WTC11 (cell line): ENCODE measurements around the gene FGF1.

Source experiments
- NR2C2 ChIP-seq: sonication (generic); formaldehyde crosslinking; IDR thresholded peaks from 2 replicates; pipeline ENCODE4 v1.8.0; 2022; ENCODE audit warnings: mild to moderate bottlenecking, missing genetic modification reagents
- TF ChIP-seq, protein P1 (sequence below): fragments of 200-600 bp; IDR thresholded peaks from 2 replicates; pipeline ENCODE4 v1.8.0; 2022; ENCODE audit warnings: antibody characterized with exemption
- TF ChIP-seq, protein P2 (sequence below): sonication (generic); formaldehyde crosslinking; IDR thresholded peaks from 2 replicates; pipeline ENCODE4 v1.8.1; 2023; ENCODE audit warnings: mild to moderate bottlenecking, missing genetic modification reagents

GRCh38 chr5:142552107-142552506, 133.8 kb downstream of the FGF1 start:
- TF ChIP-seq, protein P1, sequence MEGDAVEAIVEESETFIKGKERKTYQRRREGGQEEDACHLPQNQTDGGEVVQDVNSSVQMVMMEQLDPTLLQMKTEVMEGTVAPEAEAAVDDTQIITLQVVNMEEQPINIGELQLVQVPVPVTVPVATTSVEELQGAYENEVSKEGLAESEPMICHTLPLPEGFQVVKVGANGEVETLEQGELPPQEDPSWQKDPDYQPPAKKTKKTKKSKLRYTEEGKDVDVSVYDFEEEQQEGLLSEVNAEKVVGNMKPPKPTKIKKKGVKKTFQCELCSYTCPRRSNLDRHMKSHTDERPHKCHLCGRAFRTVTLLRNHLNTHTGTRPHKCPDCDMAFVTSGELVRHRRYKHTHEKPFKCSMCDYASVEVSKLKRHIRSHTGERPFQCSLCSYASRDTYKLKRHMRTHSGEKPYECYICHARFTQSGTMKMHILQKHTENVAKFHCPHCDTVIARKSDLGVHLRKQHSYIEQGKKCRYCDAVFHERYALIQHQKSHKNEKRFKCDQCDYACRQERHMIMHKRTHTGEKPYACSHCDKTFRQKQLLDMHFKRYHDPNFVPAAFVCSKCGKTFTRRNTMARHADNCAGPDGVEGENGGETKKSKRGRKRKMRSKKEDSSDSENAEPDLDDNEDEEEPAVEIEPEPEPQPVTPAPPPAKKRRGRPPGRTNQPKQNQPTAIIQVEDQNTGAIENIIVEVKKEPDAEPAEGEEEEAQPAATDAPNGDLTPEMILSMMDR: no peak
- TF ChIP-seq, protein P2, sequence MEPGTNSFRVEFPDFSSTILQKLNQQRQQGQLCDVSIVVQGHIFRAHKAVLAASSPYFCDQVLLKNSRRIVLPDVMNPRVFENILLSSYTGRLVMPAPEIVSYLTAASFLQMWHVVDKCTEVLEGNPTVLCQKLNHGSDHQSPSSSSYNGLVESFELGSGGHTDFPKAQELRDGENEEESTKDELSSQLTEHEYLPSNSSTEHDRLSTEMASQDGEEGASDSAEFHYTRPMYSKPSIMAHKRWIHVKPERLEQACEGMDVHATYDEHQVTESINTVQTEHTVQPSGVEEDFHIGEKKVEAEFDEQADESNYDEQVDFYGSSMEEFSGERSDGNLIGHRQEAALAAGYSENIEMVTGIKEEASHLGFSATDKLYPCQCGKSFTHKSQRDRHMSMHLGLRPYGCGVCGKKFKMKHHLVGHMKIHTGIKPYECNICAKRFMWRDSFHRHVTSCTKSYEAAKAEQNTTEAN: no peak
- no peak for TF ChIP-seq NR2C2 (CRISPR knock-in tag)
